HepG2 (cell line): Measurements from ENCODE around the gene SMIM36. TPM values are rescaled to one million over a fixed set of nuclear protein-coding genes. Genes with fewer than 3 reads are reported as not detected.
A peak's percentile ranks its signal among the peaks of the same experiment; 100 is the strongest.

Source experiments
- ATAC-seq: fragments of 200-7000 bp; cut with Tn5 transposase; 3 replicates; pipeline ENCODE4 v1.9.1; 2020; ENCODE audit warnings: mild to moderate bottlenecking, moderate library complexity
- BruUV-seq: library from RNA; stranded (reverse); fragments of 400-500 nt; replicated peaks from 2 replicates; lab custom pipeline; 2021; lab: Mats Ljungman, UMichigan
- CTCF ChIA-PET: fragments of 300-600 bp; formaldehyde crosslinking; extraction: SDS; loops from one replicate; lab custom pipeline; 2021; ENCODE audit warnings: low total read pairs, inconsistent platforms, low intra/inter-chr PET ratio; lab: Yijun Ruan, JAX
- POLR2A ChIA-PET: fragments of 350-600 bp; sonication (Branson Sonifier 250); formaldehyde crosslinking; loops from one replicate; lab custom pipeline; 2020; ENCODE audit warnings: antibody characterized with exemption, inconsistent platforms; lab: Yijun Ruan, JAX
- DNase-seq: peaks from one replicate; pipeline ENCODE4 v3.0.0-alpha.2; 2015; ENCODE audit warnings: low spot score
- FAIRE-seq: peaks from 3 replicates; lab custom pipeline; 2011; peaks lifted over from hg19 to GRCh38; lab: Jason Lieb, UNC
- H2AFZ ChIP-seq: one replicate; pipeline ENCODE4 v1.6.1; 2011; ENCODE audit warnings: low read length, inconsistent platforms
- H3K27ac ChIP-seq: fragments of 300-600 bp; 3 replicates; pipeline ENCODE4 v1.8.0; 2011; ENCODE audit warnings: mixed run types, mild to moderate bottlenecking, mixed read lengths, low read length, inconsistent platforms; ENCODE audit not compliant: insufficient read depth; ENCODE audit errors: extremely low read length
- H3K27me3 ChIP-seq, 2 experiments: fragments of 200-600 bp in 1 of 2; 2 replicates in 1 of 2; 3 replicates in 1 of 2; pipeline versions ENCODE4 v1.6.0 to v1.8.0; 2011; ENCODE audit warnings: low read length in 2 of 2, mild to moderate bottlenecking in 2 of 2, moderate library complexity in 2 of 2, inconsistent platforms in 1 of 2; ENCODE audit not compliant: insufficient read depth in 2 of 2, control insufficient read depth in 1 of 2
- H3K36me3 ChIP-seq, 2 experiments: fragments of 200-600 bp in 1 of 2; replicated peaks in 1 of 2; 2 replicates in 1 of 2; 3 replicates in 1 of 2; pipeline versions ENCODE4 v1.5.1 to v1.8.0; 2011; ENCODE audit warnings: low read length in 2 of 2, inconsistent platforms in 1 of 2; ENCODE audit not compliant: insufficient read depth in 2 of 2, control insufficient read depth in 1 of 2
- H3K4me1 ChIP-seq: 2 replicates; pipeline ENCODE4 v1.5.1; 2012; ENCODE audit warnings: low read length, inconsistent platforms; ENCODE audit not compliant: insufficient read depth
- H3K4me2 ChIP-seq: 2 replicates; pipeline ENCODE4 v1.6.0; 2011; ENCODE audit warnings: low read depth, low read length, inconsistent platforms
- H3K4me3 ChIP-seq, 3 experiments: fragments of 200-600 bp in 1 of 3; sonication (generic), shearing (Covaris generic) in 1 of 3; replicated peaks in 1 of 3; 2 replicates each; pipeline ENCODE4 v1.5.1; 2011 to 2016; ENCODE audit warnings: low read length in 3 of 3, inconsistent platforms in 2 of 3, low read depth in 2 of 3, mild to moderate bottlenecking in 2 of 3, control low read depth in 1 of 3, mixed read lengths in 1 of 3; ENCODE audit not compliant: insufficient read depth in 1 of 3
- H3K79me2 ChIP-seq: one replicate; pipeline ENCODE4 v1.6.1; 2011; ENCODE audit warnings: low read length, inconsistent platforms; ENCODE audit not compliant: insufficient read depth
- H3K9ac ChIP-seq: 2 replicates; pipeline ENCODE4 v1.6.0; 2011; ENCODE audit warnings: mild to moderate bottlenecking, low read depth, low read length, inconsistent platforms; ENCODE audit not compliant: insufficient read depth
- H3K9me3 ChIP-seq: 2 replicates; pipeline ENCODE4 v1.5.1; 2012; ENCODE audit warnings: mild to moderate bottlenecking, low read length
- H4K20me1 ChIP-seq: 2 replicates; pipeline ENCODE4 v1.6.0; 2011; ENCODE audit warnings: inconsistent platforms, mild to moderate bottlenecking, low read length, moderate library complexity; ENCODE audit not compliant: insufficient read depth
- TP53 ChIP-seq: sonication (generic); formaldehyde crosslinking; conservative IDR thresholded peaks from 2 replicates; pipeline ENCODE4 v1.4.0; 2020; ENCODE audit warnings: missing genetic modification reagents
- ZMYM2 ChIP-seq: sonication (generic); formaldehyde crosslinking; IDR thresholded peaks from 2 replicates; pipeline ENCODE4 v1.8.0; 2022; ENCODE audit warnings: mild to moderate bottlenecking, missing genetic modification reagents
- ZNF792 ChIP-seq: IDR thresholded peaks from 2 replicates; pipeline ENCODE4 v1.6.1; 2016
- WGBS: methylation state at CpG from one replicate; pipeline ENCODE4 v1.1.6; 2017; ENCODE audit warnings: low lambda C conversion rate; 5-methylcytosine and 5-hydroxymethylcytosine counted together
- in situ Hi-C: cut with HindIII; loops from 2 replicates; pipeline ENCODE4 v1.10.0; 2017; ENCODE audit warnings: low pct_unique_long_range_greater_than_20kb; ENCODE audit not compliant: extremely low pct_ligation_motif_present
- intact Hi-C: fragments of 100-400 bp; cut with micrococcal nuclease; formaldehyde crosslinking; loops from one replicate; pipeline ENCODE4 v1.10.0; 2022; ENCODE audit not compliant: unreplicated experiment
- polyA plus RNA-seq, 8 experiments: library from polyadenylated mRNA; depleted of rRNA in 3 of 8; stranded (reverse) in 7 of 8; unstranded in 1 of 8; fragments of >200 nt; fragmentation: Illumina TruSeq in 4 of 8; extraction: Trizol in 4 of 8; gene quantifications; 2 replicates each; pipeline versions ENCODE4 v1.2.1 to v1.2.3, GENCODE V29; 2011 to 2016; ENCODE audit warnings: low read depth in 4 of 8, missing spikeins in 1 of 8, mixed read lengths in 1 of 8; ENCODE audit not compliant: insufficient read depth in 1 of 8
- total RNA-seq, 5 experiments: library from RNA; depleted of rRNA; stranded (reverse); fragments of >200 nt; fragmentation: Illumina TruSeq; extraction: Trizol; gene quantifications; 2 replicates each; pipeline ENCODE4 v1.2.3, GENCODE V29; 2016; ENCODE audit warnings: low read depth in 1 of 5
- TF ChIP-seq, protein P1 (sequence below): sonication (generic); formaldehyde crosslinking; IDR thresholded peaks from 2 replicates; pipeline ENCODE4 v1.5.0; 2020; ENCODE audit warnings: mild to moderate bottlenecking, missing genetic modification reagents
- TF ChIP-seq, protein P2 (sequence below): sonication (generic); formaldehyde crosslinking; IDR thresholded peaks from 2 replicates; pipeline ENCODE4 v1.4.0; 2020; ENCODE audit warnings: missing genetic modification reagents, low read depth, mild to moderate bottlenecking, borderline replicate concordance
- TF ChIP-seq, protein P3 (sequence below), 2 experiments: IDR thresholded peaks; 2 replicates each; pipeline ENCODE4 v1.6.1; 2011 to 2012; ENCODE audit warnings: low read length in 2 of 2, borderline replicate concordance in 1 of 2, low read depth in 1 of 2, mild to moderate bottlenecking in 1 of 2, moderate library complexity in 1 of 2

The SMIM36 gene
- total and polyA plus RNA-seq, 2 of the 13 experiments (the other 11 are each of a cell fraction or from before 2014, with no cell fraction given), result not detected

DNA sequence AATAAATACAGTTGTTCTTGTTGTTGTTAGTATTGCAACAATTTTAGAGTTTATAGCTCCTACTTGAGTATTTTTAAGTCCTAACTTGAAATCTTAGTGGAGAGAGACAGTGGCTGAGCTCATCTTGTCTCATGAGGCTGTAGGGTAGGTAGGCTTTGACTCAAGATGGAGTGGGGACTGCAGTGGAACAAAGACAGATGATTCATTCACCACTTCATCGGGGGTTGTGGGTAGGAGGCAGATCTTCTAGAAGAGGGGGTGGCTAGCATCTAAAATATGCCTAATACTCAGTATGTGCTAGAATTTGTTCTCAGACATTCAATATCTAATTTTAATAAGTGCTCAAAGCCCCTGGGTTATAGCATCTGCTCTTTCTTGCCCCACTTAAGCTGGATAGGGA is 76.5 kb downstream of the SMIM36 start:
- Histone ChIP-seq H4K20me1 (no peaks in the 10 kb centered on the region), H3K9me3 (no peaks in the 10 kb centered on the region), H3K27me3 (no peaks in the 10 kb centered on the region), H3K4me1 (peaks cover 81% of the 10 kb centered on the region), H3K27ac (peak overlapping the region; percentile 92), H3K36me3 (no peaks in the 10 kb centered on the region), H3K9ac (no peak overlapping the region), H3K4me2 (no peak overlapping the region), H3K79me2 (no peaks in the 10 kb centered on the region), H3K4me3 (no peak overlapping the region), H2AFZ (no peak overlapping the region)
- TF ChIP-seq TP53 (no peak), ZMYM2 (CRISPR knock-in tag) (0 out of 2 replicates have a peak, but pooled peaks have one; percentile 1)
- TF ChIP-seq, protein P1, sequence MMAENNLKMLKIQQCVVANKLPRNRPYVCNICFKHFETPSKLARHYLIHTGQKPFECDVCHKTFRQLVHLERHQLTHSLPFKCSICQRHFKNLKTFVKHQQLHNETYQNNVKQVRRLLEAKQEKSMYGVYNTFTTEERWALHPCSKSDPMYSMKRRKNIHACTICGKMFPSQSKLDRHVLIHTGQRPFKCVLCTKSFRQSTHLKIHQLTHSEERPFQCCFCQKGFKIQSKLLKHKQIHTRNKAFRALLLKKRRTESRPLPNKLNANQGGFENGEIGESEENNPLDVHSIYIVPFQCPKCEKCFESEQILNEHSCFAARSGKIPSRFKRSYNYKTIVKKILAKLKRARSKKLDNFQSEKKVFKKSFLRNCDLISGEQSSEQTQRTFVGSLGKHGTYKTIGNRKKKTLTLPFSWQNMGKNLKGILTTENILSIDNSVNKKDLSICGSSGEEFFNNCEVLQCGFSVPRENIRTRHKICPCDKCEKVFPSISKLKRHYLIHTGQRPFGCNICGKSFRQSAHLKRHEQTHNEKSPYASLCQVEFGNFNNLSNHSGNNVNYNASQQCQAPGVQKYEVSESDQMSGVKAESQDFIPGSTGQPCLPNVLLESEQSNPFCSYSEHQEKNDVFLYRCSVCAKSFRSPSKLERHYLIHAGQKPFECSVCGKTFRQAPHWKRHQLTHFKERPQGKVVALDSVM (CRISPR knock-in tag), result no peak
- ChIA-PET POLR2A (interaction anchor here (1.5 to 5.2 kb wide), 6 partner anchors 9 to 86 kb away, joined by 3 to 136 read pairs (median 24); partner anchors contain the start of gene MMD), CTCF (no interaction called here)
- BruUV-seq, result no TSS peak
- WGBS, result 78% methylated on average over 1 of the region's 1 CpG
- intact Hi-C loops, result loop anchor here (5.0 kb wide), 1 partner anchor 147 kb away; no protein-coding TSS in a partner anchor
- ATAC-seq (no peak), DNase-seq (no peak), FAIRE-seq (no peak)
- in situ Hi-C loops, result no loop called here

DNA sequence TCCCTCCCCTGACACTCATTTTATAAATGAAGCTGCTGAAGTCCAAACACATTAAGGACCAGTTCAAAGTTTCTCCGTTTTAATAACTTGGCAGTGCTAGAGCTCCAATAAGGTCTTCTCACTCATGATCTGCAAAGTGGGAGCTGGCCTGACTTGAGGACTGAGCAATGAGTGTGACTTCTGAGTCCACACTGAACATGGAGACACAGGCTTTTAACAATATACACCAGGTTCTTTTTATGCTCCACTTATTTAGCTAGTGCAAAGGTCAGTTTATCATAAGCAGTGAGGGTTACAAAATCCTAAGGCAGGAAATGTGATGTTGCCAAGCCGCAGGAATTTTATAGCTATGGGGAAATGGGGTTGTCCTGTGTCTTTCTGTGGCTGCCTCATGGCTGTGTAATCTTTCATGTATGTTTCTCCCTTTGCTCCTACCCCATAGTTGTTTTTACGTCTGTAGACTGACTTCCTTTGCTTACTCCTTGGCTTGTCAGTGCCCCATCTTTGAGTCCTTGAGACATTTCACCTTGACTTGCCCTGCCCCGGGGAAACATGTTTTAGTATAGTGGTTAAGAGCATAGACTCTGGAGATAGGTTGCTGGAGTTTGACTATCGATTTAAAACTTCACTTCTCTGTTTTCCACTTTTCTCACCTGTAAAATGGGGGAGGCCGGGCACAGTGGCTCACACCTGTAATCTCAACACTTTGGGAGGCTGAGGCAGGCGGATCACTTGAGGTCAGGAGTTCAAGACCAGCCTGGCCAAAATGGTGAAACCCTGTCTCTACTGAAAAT is 77.4 kb downstream of the SMIM36 start:
- H3K4me2 ChIP-seq, result peak overlapping the region; percentile 71
- H3K4me3 ChIP-seq, result peak overlapping the region in 2 of 3 experiments; percentile 6 to 44; a peak in 2 of 6 replicates
- no peaks in the 10 kb centered on the region for H3K36me3 ChIP-seq
- BruUV-seq, result TSS peak; percentile 96
- H3K9me3 ChIP-seq, result no peaks in the 10 kb centered on the region
- ChIA-PET POLR2A (interaction anchor here (0.7 to 5.2 kb wide), 21 partner anchors 10 to 467 kb away, joined by 3 to 136 read pairs (median 5); partner anchors contain the start of genes MMD, PCTP and SMIM36), CTCF (interaction anchor here (1.1 kb wide), 1 partner anchor 26 kb away, joined by 3 read pairs; no protein-coding TSS in a partner anchor)
- H3K4me1 ChIP-seq, result peaks cover 80% of the 10 kb centered on the region
- intact Hi-C loops, result loop anchor here (1.0 to 5.0 kb wide), 4 partner anchors 12 to 147 kb away; no protein-coding TSS in a partner anchor
- peak overlapping the region; percentile 92 for H3K27ac ChIP-seq
- DNase-seq (peak; percentile 99), ATAC-seq (peak; percentile 89), FAIRE-seq (peak; percentile 74)
- in situ Hi-C loops, result no loop called here
- WGBS, result 25% methylated on average over 7 of the region's 7 CpGs
- no peaks in the 10 kb centered on the region for H3K27me3 ChIP-seq
- H3K9ac ChIP-seq, result peak overlapping the region; percentile 73
- H4K20me1 ChIP-seq, result no peaks in the 10 kb centered on the region
- no peaks in the 10 kb centered on the region for H3K79me2 ChIP-seq
- no peak overlapping the region for H2AFZ ChIP-seq
- TF ChIP-seq, protein P2, sequence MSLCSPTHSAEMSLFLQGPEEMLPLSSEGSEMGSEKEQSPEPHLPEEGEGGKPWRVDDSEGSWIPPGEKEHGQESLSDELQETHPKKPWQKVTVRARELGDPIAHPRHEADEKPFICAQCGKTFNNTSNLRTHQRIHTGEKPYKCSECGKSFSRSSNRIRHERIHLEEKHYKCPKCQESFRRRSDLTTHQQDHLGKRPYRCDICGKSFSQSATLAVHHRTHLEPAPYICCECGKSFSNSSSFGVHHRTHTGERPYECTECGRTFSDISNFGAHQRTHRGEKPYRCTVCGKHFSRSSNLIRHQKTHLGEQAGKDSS, result 0 out of 2 replicates have a peak, but pooled peaks have one; percentile 43
- TF ChIP-seq, protein P3, sequence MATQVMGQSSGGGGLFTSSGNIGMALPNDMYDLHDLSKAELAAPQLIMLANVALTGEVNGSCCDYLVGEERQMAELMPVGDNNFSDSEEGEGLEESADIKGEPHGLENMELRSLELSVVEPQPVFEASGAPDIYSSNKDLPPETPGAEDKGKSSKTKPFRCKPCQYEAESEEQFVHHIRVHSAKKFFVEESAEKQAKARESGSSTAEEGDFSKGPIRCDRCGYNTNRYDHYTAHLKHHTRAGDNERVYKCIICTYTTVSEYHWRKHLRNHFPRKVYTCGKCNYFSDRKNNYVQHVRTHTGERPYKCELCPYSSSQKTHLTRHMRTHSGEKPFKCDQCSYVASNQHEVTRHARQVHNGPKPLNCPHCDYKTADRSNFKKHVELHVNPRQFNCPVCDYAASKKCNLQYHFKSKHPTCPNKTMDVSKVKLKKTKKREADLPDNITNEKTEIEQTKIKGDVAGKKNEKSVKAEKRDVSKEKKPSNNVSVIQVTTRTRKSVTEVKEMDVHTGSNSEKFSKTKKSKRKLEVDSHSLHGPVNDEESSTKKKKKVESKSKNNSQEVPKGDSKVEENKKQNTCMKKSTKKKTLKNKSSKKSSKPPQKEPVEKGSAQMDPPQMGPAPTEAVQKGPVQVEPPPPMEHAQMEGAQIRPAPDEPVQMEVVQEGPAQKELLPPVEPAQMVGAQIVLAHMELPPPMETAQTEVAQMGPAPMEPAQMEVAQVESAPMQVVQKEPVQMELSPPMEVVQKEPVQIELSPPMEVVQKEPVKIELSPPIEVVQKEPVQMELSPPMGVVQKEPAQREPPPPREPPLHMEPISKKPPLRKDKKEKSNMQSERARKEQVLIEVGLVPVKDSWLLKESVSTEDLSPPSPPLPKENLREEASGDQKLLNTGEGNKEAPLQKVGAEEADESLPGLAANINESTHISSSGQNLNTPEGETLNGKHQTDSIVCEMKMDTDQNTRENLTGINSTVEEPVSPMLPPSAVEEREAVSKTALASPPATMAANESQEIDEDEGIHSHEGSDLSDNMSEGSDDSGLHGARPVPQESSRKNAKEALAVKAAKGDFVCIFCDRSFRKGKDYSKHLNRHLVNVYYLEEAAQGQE (IDR thresholded peaks at IDR 0.05; ENCODE audit: borderline replicate concordance in 1 of 2, low read depth in 1 of 2, low read length in 2 of 2), result peak in 1 of 2 experiments; percentile 53; a peak in 1 of 4 replicates
- peak; percentile 80 for TF ChIP-seq ZNF792 (CRISPR knock-in tag)
